Ureter (tissue), 1 donor: ENCODE results near the gene UBE2K. TPM values are rescaled to one million over a fixed set of nuclear protein-coding genes. Genes with fewer than 3 reads are reported as not detected.
"Not testable (repeated sequence)": the region's sequence is repeated elsewhere in the genome, so short reads cannot be mapped to it uniquely, and the experiment has no call there.

Experiments
- DNase-seq: peaks from one replicate; pipeline ENCODE4 v3.0.0-alpha.2; 2020; ENCODE audit warnings: low spot score
- total RNA-seq: library from RNA; stranded (reverse); gene quantifications from one replicate; pipeline ENCODE4 v1.2.4, GENCODE V29; 2023
- donor health status: DM: yes; HTN: yes; CAD: no.

Gene UBE2K
- total RNA-seq, 1 donor from 2014 or later = 78.4 TPM

DNA sequence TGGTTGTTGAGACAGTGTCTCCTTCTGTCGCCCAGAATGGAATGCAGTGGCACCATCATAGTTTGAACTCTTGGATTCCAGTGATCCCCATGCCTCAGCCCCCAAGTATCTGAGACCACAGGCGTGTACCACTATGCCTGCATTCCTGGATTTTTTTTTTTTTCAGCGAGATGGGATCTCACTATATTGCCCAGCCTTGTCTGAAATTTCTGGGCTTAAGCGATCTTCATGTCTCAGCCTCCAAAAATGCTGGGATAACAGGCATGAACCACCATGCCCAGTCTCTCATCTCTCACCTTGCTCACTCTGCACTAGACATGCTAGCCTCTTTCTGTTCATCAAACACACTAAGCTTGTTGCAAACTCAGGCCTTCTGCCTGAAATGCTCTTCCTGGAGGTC, 104.1 kb downstream of the UBE2K start:
- DNase-seq = no peak

DNA sequence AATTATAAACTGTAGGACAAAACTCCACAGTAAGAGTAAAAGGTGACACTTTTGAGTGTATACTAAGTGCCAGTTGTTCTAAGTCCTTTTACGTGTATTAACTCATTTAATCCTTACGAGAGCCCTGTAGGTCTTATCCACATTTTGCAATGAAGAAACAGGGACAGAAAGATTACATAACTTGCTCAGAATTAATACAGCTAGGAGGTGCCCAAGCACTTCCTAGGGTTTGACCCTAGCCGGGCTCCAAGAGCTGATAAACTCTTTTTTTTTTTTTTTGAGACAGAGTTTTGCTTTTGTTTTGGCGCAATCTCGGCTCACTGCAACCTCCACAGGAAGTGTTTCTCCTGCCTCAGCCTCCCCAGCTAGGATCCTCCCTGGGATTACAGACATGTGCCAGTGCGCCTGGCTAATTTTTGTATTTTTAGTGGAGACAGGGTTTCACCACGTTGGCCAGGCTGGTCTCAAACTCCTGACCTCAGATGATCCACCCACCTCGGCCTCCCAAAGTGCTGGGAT, 110.4 kb downstream of the UBE2K start:
- DNase-seq = no peak

DNA sequence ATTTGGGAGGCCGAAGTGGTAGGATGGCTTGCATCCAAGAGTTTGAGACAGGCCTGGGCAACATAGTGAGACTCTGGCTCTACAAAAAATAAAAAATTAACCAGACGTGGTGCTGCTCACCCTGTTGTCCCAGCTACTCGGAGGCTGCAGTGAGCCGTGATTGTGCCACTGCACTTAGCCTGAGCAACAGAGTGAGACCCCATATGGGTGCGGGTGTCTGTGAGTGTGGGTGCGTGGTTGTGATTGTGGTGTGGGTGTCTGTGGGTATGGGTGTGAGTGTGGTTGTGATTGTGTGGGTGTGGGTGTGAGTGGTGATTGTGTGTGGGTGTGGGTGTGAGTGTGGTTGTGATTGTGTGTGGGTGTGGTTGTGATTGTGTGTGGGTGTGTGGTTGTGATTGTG, 114.6 kb downstream of the UBE2K start:
- no peak for DNase-seq

DNA sequence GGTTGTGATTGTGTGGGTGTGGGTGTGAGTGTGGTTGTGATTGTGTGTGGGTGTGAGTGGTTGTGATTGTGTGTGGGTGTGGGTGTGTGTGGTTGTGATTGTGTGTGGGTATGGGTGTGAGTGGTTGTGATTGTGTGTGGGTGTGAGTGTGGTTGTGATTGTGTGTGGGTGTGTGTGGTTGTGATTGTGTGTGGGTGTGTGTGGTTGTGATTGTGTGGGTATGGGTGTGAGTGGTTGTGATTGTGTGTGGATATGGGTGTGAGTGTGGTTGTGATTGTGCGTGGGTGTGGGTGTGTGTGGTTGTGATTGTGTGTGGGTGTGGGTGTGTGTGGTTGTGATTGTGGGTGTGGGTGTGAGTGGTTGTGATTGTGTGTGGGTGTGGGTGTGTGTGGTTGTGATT, 115.1 kb downstream of the UBE2K start:
- DNase-seq = not testable (repeated sequence)

DNA sequence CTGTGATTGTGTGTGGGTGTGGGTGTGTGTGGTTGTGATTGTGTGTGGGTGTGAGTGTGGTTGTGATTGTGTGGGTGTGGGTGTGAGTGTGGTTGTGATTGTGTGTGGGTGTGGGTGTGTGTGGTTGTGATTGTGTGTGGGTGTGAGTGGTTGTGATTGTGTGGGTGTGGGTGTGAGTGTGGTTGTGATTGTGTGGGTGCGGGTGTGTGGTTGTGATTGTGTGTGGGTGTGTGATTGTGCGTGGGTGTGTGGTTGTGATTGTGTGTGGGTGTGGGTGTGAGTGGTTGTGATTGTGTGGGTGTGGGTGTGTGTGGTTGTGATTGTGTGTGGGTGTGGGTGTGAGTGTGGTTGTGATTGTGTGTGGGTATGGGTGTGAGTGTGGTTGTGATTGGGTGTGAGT, 115.8 kb downstream of the UBE2K start:
- not testable (repeated sequence) for DNase-seq

DNA sequence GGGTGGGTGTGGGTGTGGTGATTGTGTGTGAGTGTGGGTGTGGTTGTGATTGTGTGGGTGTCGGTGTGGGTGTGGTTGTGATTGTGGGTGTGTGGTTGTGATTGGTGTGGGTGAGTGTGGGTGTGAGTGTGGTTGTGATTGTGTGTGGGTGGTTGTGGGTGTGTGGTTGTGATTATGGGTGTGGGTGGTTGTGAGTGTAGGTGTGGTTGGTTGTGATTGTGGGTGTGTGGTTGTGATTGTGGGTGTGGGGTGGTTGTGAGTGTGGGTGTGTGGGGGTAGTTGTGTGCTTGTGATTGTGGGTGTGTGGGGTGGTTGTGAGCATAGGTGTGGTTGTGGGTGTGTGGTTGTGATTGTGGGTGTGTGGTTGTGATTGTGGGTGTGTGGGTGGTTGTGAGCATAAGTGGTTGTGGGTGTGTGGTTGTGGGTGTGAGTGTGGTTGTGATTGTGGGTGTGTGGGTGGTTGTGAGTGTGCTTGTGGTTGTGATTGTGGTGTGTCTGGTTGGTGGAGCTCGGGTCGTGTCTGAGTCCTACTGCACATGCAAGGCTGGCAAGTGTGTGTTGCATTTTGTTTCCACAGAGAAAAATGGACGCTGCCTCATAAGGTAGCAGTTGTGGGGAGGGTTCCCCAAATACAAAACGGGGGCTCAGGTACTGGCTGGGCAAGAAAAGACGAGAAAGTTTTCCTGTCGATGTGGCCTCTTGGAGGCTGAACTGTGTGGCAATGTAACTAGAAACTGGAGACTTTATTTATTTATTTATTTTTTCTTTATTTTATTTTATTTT, 116.7 kb downstream of the UBE2K start:
- DNase-seq = no peak

DNA sequence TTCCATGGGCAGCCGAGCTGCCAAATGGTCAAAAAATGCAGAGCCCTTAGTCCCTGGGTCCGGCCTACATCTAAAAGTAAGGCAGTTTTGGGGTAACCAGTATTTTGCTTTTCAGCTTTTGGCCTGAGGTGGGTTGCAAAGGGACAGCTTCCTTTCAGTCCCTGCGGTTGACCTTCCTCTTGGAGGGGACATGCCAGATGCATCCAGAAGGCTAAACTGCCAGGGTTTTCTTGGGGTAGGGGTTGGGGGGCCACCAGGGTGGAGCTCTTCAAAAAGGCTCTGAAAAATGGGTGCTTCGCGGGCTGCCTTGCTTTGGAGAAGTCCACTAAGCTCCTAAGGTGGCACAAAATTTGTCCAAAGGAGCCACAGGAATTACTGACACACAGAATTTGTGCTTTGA, 120.7 kb downstream of the UBE2K start:
- no peak for DNase-seq

DNA sequence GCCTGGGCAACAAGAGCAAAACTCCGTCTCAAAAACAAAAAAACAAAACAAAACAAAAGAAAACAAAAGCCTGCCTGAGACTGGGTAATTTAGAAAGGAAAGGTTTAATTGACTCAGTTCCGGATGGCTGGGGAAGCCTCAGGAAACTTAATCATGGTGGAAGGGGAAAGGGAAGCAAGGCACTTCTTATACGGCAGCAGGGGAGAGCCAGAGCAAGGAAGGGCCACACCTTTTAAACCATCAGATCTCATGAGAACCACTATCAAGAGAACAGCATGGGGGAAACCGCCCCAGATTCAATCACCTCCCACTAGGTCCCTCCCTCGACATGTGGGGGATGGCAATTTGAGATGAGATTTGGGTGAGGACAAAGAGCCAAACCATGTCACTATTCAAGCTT, 122.2 kb downstream of the UBE2K start:
- DNase-seq = no peak

DNA sequence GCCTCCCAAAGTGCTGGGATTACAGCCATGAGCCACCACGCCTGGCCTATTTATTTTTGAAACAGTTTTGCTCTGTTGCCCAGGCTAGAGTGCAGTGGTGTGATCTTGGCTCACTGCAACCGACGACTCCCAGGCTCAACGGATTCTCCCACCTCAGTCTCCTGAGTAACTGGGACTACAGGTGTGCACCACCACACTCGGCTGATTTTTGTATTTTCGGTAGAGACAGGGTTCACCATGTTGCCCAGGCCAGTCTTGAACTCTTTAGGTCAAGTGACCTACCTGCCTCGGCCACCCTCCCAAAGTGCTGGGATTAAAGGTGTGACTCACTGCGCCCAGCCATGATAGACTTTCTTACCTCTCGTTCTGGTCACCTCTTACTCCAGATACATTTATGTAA, 124.0 kb downstream of the UBE2K start:
- DNase-seq = no peak

DNA sequence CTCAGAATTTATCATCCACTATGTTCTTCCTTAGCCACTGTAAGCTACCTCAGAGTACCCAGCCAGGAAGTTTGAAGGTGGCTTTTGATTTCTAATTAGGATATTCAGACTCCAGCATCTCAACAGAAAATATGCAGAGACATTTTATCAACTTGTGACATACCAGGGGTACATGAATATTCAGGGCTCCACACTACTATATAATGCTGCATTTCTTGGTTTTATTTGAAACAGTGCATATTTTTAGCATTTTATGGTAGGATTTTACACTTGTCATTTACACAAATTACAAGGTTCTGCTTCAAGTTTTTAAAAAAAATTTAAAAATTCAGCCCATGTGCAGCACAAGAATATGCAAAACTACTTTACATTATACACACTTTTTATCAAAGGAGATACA, 124.7 kb downstream of the UBE2K start:
- no peak for DNase-seq

DNA sequence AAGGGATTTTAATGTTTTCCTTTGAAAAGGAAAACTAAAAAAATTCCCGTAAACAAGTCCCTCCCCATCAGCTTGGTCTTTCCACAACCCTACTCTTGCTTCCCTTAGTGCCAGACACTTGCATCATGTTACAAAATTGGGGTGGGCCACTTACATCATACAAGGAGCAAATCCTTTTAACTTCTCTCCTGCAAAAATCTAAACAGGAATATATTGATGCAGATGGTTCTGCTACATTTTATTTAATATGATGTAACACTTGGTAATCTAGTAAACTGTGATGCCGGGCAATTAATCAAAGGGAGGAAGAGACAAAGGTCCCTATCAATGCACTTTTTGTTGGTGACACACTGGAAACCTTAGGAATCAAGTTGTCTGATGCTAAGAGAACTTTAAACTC, 125.3 kb downstream of the UBE2K start:
- DNase-seq = no peak

DNA sequence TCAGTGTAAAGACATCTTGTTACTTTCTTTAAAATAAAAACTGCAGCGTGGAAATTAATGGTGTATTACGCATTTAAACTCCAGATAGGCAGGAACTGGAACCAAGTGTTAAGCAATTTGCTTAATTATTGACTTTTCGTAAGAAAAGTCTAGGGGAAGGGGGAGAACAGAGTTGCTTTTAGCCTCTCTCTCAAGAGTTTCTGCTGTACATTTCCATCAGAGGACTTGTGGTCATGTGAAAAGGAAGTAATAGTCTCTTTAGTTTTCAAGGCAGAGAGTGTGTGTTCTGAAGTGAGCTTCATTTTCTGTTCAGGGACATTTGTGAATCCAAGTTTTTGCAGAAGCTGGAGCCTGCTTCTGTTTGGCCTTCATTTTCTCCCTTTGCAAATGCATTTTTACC, 127.2 kb downstream of the UBE2K start:
- no peak for DNase-seq

DNA sequence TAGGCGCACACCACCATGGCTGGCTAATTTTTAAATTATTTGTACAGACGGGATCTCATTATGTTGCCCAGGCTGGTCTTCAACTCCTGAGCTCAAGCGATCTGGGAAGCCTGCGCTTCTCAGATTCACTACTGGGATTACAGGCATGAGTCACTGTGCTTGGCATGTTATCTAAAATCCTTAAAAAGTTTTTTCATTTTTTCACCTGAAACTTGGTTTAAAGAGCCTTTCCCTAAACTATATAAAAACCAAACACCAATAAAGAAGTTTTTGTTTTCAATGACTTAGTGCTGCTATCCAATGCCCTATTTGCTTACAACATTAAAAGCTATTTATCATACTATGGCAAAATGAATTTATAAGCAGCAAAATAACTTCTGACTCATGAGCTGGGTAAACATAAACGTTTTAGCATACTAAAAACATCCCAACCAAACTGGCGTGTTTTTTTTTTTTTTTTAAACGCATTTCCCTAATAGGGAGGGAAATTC, 127.8 kb downstream of the UBE2K start:
- no peak for DNase-seq

Other genes starting within 250 kb of the UBE2K start
- 1,753 TPM for gene RPL9, start 239.2 kb upstream of the UBE2K start, total RNA-seq
- 25.0 TPM for gene LIAS, start 239.1 kb upstream of the UBE2K start, total RNA-seq
- 76.0 TPM for gene UGDH, start 170.7 kb upstream of the UBE2K start, total RNA-seq
- 48.6 TPM for gene SMIM14, start 59.3 kb upstream of the UBE2K start, total RNA-seq